ENCODE results near the gene COL1A2. TPM values are rescaled to one million over a fixed set of nuclear protein-coding genes. Genes with fewer than 3 reads are reported as not detected.

Gene COL1A2
- total RNA-seq, 1 experiment from 2014 or later = not detected

DNA sequence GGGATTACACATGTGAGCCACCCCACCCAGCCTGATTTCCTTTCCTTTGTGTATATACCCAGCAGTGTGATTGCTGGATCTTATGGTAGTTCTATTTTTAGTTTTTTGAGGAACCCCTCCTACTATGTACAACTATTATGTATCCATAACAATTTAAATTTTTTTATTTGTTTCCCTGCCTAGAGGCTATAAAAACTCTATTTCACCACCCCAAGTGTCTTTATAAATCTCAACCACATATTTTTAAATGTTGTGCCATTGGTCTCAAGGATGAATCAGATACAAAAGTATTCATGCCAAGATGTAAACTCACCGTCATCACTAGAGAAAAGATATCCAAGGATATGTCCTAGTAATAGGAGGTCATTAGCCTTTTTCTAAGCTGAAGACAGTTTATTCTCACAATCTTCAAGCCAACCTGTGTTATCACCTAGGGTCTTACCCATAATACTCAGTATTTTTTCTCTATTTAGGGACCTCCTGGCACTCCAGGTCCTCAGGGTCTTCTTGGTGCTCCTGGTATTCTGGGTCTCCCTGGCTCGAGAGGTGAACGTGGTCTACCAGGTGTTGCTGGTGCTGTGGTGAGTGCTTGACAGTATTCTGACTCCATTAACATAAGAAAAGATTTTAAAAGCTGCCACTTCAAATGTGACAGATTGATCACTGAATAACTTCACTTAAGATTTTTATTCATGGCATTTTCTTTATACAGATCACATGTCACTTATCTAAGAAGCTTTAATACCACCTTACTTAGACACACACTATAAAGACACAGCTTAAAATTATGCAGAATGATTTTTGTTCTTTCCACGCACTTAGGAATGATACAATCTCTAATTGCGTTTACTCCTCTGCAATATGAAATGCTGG lies 29.4 kb downstream of the COL1A2 start:
- no peak for DNase-seq (ENCODE audit: low read depth)
- in situ Hi-C loops (cut with HindIII; ENCODE audit: low pct_unique_long_range_greater_than_20kb, low sequenced_read_pairs) = no loop called here

DNA sequence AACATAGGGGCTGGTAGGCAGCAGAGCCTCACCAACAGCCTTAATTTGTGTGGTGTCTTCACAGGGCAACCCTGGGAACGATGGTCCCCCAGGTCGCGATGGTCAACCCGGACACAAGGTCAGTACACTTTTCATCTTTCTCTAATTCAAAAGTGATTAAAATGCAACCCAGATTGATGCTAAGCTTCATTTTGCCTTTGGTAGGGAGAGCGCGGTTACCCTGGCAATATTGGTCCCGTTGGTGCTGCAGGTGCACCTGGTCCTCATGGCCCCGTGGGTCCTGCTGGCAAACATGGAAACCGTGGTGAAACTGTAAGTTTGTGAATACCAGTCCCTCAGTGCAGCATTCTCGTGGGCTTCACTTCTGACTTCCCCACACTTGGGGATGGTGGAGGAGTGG lies 30.9 kb downstream of the COL1A2 start:
- no peak for DNase-seq (ENCODE audit: low read depth)
- in situ Hi-C loops (cut with HindIII; ENCODE audit: low pct_unique_long_range_greater_than_20kb, low sequenced_read_pairs) = loop anchor here (25.0 kb wide), 1 partner anchor 1087 kb away; no protein-coding TSS in a partner anchor

DNA sequence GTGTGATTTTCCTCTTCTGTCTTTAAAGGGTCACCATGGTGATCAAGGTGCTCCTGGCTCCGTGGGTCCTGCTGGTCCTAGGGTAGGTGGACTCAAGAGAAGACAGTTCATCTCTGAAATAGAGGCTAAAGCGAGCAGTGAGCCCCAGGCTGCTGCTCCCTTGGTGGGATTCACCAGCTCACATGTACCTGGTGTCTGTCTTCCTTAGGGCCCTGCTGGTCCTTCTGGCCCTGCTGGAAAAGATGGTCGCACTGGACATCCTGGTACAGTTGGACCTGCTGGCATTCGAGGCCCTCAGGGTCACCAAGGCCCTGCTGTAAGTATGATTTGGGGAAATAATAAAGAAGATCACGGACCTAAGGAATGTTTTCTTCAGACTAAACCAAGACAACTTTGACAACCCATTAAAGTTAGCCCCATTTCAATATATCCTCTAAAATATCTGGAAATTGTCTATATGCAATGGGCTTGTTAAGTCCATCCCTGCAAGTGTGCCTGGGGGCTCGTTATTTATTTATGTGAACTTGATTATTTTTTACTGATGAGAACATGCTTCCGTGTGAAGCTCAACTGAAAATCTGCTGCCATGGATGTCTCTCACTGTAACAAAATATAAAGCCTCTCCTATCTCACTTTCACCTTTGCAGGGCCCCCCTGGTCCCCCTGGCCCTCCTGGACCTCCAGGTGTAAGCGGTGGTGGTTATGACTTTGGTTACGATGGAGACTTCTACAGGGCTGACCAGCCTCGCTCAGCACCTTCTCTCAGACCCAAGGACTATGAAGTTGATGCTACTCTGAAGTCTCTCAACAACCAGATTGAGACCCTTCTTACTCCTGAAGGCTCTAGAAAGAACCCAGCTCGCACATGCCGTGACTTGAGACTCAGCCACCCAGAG lies 32.5 kb downstream of the COL1A2 start:
- DNase-seq (ENCODE audit: low read depth) = no peak
- in situ Hi-C loops (cut with HindIII; ENCODE audit: low pct_unique_long_range_greater_than_20kb, low sequenced_read_pairs) = loop anchor here (25.0 kb wide), 1 partner anchor 1085 kb away; no protein-coding TSS in a partner anchor

DNA sequence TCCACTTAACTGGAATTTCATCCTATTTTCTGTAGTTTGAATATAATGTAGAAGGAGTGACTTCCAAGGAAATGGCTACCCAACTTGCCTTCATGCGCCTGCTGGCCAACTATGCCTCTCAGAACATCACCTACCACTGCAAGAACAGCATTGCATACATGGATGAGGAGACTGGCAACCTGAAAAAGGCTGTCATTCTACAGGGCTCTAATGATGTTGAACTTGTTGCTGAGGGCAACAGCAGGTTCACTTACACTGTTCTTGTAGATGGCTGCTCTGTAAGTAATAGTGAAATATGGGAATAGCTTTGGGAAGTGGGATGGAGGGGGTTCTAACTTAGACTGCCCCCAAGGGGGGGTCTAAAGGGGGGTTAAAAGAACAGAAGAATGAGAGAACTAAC lies 34.5 kb downstream of the COL1A2 start:
- DNase-seq (ENCODE audit: low read depth) = no peak
- in situ Hi-C loops (cut with HindIII; ENCODE audit: low pct_unique_long_range_greater_than_20kb, low sequenced_read_pairs) = loop anchor here (25.0 kb wide), 1 partner anchor 1083 kb away; no protein-coding TSS in a partner anchor

DNA sequence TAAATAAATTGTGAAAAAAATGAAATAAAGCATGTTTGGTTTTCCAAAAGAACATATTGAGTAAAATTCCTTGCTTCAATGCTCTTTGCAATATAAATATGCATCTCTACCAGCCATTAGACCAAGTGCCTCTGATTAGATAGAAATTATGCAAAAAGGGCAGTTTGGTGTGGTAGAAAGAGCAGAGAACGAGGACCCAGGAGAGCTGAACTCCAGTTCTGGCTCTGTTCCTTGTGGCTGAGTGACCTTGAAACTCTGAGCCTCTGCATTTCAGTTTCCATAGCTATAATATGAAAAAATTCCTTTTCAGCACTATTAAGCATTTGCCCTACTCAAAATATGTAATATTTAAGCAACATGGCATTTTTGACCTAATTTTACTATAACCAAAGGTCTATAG lies 36.5 kb downstream of the COL1A2 start:
- in situ Hi-C loops (cut with HindIII; ENCODE audit: low pct_unique_long_range_greater_than_20kb, low sequenced_read_pairs) = loop anchor here (25.0 kb wide), 1 partner anchor 1081 kb away; no protein-coding TSS in a partner anchor
- no peak for DNase-seq (ENCODE audit: low read depth)

DNA sequence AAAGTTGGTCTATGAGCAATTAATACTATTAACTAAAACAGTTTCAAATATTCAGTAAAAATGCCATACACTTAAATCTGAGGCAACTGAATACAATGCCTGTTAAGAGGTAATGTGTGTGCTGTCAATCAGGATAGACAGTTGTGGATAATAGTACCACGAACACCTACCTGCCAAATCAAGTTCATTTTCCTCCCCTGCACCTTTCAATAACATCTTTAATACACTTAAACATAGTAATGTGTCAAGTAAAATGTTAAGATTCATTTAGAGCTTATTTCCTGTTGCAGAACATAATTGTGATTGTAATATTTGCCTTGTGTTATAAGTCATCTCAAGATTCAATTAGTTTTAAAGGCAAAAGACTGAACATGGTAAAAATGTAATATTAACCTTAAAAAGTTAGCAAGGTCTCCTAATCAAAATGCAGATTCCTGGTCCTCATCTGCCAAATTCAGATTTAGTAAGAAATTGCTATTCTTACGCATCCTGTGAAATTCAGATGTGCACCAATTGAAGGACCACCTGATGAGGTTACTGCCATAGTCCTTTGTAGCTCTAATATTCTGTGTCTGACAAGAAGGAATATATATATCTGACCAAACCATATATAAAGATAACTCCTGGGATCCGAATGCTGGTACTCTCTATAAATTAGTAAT lies 37.1 kb downstream of the COL1A2 start:
- in situ Hi-C loops (cut with HindIII; ENCODE audit: low pct_unique_long_range_greater_than_20kb, low sequenced_read_pairs) = loop anchor here (25.0 kb wide), 1 partner anchor 1081 kb away; no protein-coding TSS in a partner anchor
- DNase-seq (ENCODE audit: low read depth) = no peak

DNA sequence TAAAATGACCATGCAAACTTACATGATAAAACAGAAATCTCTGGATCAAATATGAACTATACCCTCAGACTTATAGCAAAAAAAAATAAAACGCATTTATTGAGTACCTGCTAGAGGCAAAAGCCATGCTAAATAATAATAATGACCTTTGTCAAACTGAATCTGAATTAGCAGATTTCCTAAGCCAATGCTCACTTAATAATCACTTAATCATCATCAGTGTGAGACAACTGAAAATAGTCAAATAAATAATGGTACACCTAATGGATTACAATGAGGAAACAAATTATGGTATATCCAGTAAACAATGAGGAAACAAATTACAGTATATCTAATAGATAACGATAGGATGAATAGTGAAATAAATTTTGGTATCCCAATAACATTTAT lies 37.6 kb downstream of the COL1A2 start:
- DNase-seq (ENCODE audit: low read depth) = no peak
- in situ Hi-C loops (cut with HindIII; ENCODE audit: low pct_unique_long_range_greater_than_20kb, low sequenced_read_pairs) = loop anchor here (25.0 kb wide), 1 partner anchor 1080 kb away; no protein-coding TSS in a partner anchor

DNA sequence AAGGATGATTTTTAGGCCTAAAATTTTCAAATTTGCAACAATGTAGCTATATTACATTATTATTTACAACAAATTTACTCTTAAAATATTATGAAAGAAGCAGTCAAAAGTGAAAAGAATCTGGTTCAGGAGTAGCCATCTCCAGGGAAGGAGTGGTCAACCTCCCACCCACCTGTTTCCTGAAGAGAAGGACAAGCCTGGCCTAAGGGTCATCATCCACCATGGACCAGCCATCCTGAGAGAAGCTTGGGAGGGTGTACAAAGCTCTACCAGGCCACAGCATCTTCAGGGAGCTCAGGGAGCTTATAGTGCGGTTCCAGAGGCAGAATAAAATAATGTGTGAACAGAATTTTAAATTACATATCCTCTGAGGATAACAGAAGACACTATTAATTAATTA lies 38.1 kb downstream of the COL1A2 start:
- in situ Hi-C loops (cut with HindIII; ENCODE audit: low pct_unique_long_range_greater_than_20kb, low sequenced_read_pairs) = loop anchor here (25.0 kb wide), 1 partner anchor 1079 kb away; no protein-coding TSS in a partner anchor

DNA sequence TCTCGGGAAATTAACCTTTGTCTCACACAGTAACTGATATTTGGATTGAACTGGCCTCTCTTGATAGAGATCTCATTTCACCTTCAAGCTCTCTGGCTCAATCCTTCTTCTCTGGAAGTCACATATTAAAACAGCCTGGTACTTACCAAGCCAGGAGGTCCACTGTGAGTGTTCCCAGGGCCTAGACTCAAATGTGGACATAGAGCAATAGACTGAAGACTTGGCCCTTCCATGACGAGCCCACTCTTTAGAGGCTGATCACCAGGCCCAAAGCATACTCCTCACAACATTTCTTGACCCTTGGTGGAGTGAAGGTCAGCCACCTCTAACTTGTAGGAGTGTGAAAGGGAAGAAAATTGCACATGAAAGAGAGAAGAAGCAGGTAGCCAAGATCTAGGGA lies 38.5 kb downstream of the COL1A2 start:
- DNase-seq (ENCODE audit: low read depth) = no peak
- in situ Hi-C loops (cut with HindIII; ENCODE audit: low pct_unique_long_range_greater_than_20kb, low sequenced_read_pairs) = loop anchor here (25.0 kb wide), 1 partner anchor 1079 kb away; no protein-coding TSS in a partner anchor

More for the DNA sequence above, 38.1 kb downstream of the COL1A2 start:
- no peak for DNase-seq (ENCODE audit: low read depth)

DNA sequence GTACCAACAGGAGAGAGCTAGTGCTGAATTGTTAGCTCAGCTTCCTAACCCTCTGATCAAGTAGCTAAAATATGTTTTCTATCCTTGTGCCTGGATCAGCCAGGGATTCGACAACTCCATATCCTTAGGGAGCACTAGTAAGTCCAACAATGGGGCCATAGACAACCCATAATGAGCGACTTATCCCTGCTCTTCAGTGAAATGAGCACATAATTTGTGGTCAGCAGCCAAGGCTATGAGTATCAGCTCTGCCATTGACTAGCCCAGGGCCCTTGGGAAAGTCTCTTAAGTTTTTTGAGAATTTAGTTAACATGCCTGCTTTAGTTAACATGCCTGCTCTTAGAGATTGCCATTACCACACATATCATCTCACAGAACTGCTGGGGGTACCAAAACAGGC lies 39.3 kb downstream of the COL1A2 start:
- in situ Hi-C loops (cut with HindIII; ENCODE audit: low pct_unique_long_range_greater_than_20kb, low sequenced_read_pairs) = loop anchor here (25.0 kb wide), 1 partner anchor 1078 kb away; no protein-coding TSS in a partner anchor
- no peak for DNase-seq (ENCODE audit: low read depth)

DNA sequence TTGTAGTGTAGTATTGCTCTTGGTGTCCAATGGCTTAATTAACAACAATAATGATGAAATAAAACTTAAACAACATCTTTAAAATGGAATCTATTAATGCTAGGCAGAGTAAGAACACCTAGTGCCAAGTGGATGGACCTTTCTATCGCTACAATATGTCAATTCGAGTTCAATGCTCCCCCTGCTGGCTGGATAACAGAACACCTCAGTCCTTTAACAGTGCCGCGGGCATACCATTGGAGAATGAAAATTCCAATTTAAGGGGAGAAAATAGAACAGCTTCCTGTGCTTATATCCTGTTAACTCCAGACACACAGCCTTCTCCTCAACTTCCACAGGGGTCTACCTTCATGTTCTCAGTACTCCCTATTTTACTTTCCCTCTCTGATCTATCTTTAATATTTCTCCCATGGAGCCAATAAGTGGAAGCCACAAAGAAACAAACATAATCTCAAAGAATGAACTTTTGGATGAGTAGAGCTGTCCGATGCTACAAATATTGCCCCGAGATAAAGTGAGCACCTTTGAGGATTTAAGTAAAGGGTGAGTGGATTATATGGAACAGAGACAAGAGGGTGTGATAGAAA lies 41.4 kb downstream of the COL1A2 start:
- in situ Hi-C loops (cut with HindIII; ENCODE audit: low pct_unique_long_range_greater_than_20kb, low sequenced_read_pairs) = loop anchor here (25.0 kb wide), 1 partner anchor 1076 kb away; no protein-coding TSS in a partner anchor
- DNase-seq (ENCODE audit: low read depth) = peak; percentile 41

DNA sequence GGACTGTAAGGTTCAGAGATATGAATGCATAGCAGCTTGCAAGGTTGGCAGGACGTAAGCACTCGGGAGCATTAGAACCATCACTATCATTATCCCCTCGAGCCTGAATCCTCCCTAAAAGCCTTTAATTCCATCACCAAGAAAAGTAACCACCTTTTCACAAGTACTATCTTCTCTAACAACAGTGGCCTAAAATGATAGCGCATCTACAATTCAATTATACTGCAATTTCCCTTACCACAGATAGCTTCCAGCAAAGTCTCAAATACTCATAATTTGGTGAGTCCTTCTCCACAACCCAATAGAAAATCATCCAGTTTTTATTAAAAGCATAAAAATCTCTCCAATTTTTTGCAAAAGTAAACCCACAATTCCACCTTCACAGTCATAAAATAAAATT lies 42.0 kb downstream of the COL1A2 start:
- no peak for DNase-seq (ENCODE audit: low read depth)
- in situ Hi-C loops (cut with HindIII; ENCODE audit: low pct_unique_long_range_greater_than_20kb, low sequenced_read_pairs) = loop anchor here (25.0 kb wide), 1 partner anchor 1076 kb away; no protein-coding TSS in a partner anchor

DNA sequence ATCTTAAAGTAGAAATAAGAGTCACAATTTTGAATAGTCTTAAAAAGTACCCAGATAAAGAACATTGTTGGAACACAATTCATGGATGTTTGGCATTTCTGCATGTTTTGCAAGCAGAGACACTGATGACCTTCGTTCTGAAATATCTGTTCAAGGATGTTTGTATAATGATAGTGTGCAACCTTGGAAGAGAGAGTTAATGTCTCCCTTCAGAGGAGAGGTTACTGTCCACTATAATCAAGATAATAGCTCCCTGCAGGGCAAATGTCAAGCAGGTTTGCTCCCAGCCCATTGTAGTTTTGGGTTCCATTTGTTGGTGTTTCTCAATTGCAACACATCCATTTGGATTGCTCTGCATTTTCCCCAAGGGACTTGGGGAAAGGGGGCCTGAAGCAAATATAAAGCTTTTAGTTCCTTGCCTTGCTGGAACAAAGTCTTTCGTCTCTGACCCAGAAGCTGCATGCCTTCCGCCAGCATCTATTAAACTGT lies 45.2 kb downstream of the COL1A2 start:
- no peak for DNase-seq (ENCODE audit: low read depth)
- in situ Hi-C loops (cut with HindIII; ENCODE audit: low pct_unique_long_range_greater_than_20kb, low sequenced_read_pairs) = loop anchor here (25.0 kb wide), 1 partner anchor 1072 kb away; no protein-coding TSS in a partner anchor

DNA sequence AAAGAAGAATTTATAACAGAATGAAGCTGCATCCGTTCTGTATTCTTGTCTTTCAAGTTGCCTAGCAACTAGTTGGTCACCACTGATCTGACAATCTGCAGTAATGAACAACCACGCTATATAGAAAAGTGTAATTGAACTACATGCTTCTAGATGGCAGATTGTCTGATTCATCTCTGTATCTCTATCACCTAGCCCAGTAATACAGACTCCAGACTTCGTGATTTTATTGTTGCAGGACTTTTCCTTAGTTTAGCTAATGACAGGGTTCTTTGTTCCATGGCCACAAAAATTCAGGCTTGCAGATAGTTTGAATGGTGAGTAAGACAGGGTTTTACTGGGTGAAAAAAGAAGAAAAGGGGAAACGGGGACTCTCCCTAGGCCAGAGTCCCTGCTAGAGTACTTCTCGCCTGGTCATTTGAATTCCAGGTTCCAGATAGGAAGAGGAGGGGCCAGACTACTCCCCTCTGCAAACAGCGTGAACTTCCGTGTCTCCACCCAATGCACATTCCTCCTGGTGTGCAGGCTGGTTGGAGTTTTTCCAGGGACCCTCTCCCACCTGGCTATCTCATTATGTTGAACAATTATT lies 45.9 kb downstream of the COL1A2 start:
- DNase-seq (ENCODE audit: low read depth) = no peak

DNA sequence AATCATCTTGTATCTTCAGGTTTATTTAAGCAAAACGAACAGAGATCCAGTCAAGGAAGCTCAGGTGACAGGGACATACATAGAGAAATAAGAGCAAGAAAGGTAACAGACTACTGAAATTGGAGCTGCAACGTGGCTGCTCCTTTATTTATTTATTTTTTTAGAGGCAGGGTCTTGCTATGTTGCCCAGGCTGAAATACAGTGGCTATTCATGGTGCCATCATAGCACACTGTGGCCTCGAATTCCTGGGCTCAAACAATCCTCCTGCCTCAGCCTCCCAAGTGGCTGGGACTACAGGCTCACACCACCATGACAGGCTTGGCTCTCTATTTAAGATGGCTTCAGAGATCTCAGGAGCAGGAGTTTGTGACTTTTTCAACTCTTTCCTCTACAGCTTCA lies 46.4 kb downstream of the COL1A2 start:
- no peak for DNase-seq (ENCODE audit: low read depth)
- in situ Hi-C loops (cut with HindIII; ENCODE audit: low pct_unique_long_range_greater_than_20kb, low sequenced_read_pairs) = loop anchor here (25.0 kb wide), 1 partner anchor 1071 kb away; no protein-coding TSS in a partner anchor

More for the DNA sequence above, 45.9 kb downstream of the COL1A2 start:
- in situ Hi-C loops (cut with HindIII; ENCODE audit: low pct_unique_long_range_greater_than_20kb, low sequenced_read_pairs) = loop anchor here (25.0 kb wide), 1 partner anchor 1072 kb away; no protein-coding TSS in a partner anchor

DNA sequence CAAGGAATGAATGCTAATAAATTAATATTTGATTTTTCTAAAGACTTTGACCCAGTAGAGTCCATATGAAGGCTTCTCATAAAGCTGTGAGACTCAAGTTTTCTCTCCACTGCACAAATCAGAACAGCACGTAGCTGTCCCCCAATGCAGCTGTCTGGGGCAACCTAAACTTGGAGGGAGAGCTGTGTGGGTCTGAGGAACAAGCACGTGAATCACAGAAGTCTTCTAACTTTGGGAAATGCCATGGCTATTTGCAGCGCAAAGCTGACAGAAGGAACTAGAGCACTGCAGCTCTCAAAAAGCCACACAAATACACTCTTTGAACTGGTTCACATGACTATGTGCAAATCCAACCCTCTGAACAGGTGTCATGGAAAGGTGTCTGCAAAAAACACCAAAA lies 47.9 kb downstream of the COL1A2 start:
- no peak for DNase-seq (ENCODE audit: low read depth)
- in situ Hi-C loops (cut with HindIII; ENCODE audit: low pct_unique_long_range_greater_than_20kb, low sequenced_read_pairs) = loop anchor here (25.0 kb wide), 1 partner anchor 1070 kb away; no protein-coding TSS in a partner anchor

DNA sequence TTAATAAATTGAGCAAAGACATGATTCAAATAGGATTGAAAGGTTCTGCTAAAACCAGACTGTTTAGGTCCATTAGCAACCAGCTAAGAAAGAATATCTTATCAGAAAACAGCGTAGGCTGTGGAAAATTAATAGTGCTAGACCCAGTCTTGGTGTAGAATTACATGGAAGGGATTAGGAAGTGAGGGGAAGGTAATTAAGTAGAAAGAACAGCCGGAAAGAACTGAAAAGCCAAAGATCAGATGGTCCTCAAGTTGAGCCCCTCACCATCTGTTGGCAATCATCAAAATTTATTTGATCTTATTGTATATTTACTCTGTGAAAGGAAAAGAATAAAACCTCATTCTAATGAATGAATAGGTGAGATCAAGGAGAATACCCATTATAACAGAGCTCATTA lies 50.1 kb downstream of the COL1A2 start:
- in situ Hi-C loops (cut with HindIII; ENCODE audit: low pct_unique_long_range_greater_than_20kb, low sequenced_read_pairs) = loop anchor here (25.0 kb wide), 1 partner anchor 1067 kb away; no protein-coding TSS in a partner anchor
- no peak for DNase-seq (ENCODE audit: low read depth)

Data from Caki2 (cell line).